GM19397 (cell line): ENCODE data around the gene KIAA0930.
"Not testable (repeated sequence)": the region's sequence is repeated elsewhere in the genome, so short reads cannot be mapped to it uniquely, and the experiment has no call there.

Source experiments
- ATAC-seq: cut with Tn5 transposase; IDR thresholded peaks from one replicate; pipeline ENCODE4 v1.9.1; 2021; ENCODE audit warnings: mild to moderate bottlenecking, moderate library complexity; ENCODE audit not compliant: unreplicated experiment

Gene KIAA0930

DNA sequence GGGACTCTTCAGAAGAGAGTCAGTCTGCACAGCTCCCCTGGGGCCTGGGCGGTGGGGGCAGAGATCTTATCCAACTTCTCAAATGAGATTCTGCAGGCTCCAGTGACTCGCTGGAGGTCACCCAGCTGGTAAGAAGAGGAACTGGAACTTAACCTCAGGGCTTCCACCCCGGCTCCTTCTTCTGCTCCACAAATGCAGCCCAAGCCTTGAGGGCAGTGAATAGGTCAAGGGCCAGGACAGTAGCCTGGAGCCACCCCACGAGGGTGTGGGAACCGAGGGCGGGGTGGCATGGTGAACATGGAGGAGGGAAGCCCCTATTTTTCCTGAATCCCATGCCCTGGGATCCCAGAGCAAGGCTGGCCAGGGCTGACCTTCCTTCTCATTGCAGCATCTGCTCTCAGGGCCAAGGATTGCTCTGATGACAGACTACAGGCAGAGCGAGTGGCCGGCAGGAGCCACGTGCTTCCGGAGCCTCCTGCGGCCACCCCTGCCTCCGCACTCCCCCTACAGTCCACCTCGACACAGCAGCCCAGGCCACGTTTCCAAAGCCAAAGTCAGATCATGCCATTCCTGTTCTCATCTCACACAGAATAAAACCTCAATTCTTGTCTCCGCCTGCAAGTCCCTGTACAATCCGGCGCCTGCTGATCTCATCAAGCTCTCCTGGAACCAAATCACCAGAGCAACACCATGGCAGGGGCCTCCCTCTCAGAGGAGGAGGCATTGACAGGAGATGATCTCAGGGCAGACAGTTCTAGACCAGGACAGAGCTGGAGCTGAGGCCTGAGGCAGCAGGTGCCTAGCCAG is 23.0 kb upstream of the KIAA0930 start:
- peak; percentile 70 for ATAC-seq

DNA sequence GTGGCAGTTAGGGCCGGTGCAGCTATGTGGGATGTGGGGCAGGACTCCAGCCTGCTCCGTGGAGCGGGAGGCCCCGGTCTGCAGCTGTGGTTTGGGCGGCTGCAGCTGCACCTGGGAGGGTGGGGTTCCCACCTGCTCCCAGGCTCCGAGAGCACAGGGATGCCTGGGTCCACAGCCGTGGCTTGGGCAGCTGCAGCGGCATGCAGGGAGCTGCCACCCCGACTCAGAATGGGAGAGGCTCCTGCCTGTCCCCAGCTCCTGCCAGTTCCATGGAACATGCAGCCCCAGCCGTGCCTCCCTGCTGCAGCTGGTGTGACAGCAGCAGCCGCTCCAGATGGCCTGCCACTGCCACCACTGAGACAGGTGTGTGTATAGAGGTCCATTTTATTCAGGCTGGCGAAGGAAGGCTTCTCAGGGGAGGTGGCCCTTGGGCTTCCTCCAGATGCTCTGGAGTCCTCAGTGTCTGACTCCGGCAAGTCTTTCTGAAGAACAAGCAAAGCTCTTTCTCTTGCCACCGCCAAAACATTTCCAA is 22.3 kb upstream of the KIAA0930 start:
- peak; percentile 32 for ATAC-seq

DNA sequence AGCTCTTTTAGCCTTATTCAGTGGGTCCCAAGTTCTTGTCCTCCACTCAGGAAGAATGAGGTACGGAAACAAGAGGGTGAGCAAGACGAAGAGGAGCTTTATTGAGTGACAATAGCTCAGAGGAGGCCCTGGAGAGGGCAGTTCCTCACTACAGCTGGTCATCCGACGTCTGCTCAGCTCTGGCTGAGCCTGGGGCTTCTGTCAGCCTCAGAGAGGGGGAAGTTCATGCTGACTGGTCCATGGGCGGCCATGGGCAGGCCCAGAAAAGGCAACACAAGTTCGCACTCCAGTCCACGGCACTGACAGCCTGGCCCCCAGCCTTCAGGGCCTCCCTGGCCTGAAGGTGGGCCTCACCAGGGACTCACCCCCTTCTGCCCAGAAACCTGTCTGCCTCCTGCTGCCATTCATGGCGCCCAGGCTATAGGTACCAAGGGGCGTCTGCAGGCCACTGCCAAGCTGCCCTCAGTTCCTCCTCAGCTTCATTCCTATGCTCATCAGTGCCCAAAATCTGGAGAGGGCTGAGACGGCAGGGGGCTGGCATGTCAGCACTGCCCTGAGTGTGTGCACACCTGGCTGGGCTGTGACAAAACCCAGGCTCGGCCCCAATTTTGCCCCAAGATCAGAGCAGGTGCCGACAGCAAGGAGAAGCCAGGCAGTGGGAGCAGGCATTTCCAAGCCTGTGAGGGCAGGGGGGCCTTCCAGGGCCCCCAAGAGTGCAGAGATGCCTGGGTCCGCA is 21.7 kb upstream of the KIAA0930 start:
- ATAC-seq = peak; percentile 16

DNA sequence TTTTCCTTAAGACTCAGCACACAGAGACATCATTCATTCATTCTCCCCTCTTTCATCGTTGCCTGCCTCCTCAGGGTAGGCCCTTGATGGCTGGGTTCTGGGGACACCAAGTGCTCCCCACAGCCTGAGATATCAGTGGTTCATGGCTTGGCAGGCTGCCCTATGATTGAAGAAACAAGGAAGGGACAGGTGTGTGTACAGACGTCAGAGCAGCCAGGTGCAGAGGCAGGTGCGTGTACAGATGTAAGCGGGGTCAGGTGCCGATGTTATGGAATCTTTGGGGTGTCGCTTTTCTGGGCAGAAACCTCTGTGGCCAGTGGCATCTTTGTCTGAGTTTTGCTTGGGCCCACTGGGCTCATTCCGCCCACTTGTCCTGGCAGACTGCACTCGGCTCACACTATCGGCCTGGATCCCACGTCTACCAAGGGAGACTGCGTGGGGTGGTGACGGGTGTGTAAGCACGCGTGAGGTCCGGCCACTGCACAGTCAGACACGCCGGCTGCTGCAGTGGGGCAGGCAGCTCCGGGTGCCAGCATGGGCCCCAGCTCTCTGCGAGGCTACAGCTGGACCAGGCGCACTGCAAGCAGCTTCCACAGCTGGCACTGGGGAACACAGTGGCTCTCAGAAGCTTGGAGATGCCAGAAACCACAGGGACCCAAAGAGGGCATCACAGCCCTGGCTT is 20.9 kb upstream of the KIAA0930 start:
- ATAC-seq = no peak

DNA sequence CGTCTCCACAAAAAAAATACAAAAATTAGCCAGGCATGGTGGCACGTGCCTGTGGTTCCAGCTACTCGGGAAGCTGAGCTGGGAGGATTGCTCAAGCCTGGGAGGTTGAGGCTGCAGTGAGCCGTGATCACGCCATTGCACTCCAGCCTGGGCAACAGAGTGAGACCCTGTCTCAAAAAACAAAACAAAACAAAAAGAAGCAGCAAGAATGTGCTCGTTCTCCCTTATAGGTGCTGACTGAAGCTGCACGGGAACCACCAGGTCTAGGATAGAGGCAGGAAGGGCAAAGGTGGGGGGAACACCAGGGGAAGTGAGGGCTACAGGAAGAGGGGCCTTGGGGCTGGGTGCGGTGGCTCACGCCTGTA is 19.7 kb upstream of the KIAA0930 start:
- not testable (repeated sequence) for ATAC-seq

DNA sequence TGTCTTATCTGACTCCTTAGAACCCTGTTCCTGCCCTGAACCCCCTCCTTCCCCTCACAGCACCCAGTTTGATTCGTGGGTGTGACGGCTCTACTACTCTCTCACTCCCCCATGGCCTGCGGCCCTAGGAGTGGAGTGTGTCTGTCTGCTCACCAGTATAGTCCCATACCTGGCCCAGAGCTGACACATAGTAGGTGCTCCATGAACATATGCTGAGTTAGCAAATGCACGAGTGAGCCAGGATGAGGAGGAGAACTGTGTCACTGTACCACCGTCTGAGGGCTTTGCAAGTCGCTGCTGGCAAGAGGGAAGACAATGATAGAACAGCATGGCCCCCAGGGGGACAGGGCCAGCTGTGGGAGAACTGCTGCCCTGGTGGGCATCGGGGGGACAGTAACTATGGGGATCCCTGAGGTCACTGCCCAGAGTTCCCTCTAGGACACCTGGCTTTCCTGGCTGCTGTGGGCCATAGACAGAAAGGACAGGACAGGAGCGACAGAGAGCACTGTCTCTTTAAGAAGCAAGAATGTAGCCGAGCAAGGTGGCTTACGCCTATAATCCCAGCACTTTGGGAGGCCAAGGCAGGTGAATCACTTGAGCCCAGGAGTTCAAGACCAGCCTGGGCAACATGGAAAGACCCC is 19.2 kb upstream of the KIAA0930 start:
- no peak for ATAC-seq

DNA sequence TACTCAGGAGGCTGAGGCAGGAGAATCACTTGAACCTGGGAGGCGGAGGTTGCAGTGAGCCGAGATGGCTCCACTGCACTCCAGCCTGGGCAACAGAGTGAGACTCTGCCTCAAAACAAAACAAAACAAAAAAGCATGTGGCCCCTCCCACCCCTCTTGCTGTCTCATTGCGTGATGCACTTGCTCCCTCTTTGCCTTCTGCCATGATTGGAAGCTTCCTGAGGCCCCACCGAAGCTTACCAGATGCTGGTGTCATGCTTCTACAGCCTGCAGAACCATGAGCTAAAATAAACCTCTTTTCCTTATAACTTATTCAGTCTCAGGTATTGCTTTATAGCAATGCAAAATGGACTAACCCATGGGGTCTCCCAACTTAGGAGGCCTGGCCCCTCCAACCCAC is 17.2 kb upstream of the KIAA0930 start:
- ATAC-seq = not testable (repeated sequence)

DNA sequence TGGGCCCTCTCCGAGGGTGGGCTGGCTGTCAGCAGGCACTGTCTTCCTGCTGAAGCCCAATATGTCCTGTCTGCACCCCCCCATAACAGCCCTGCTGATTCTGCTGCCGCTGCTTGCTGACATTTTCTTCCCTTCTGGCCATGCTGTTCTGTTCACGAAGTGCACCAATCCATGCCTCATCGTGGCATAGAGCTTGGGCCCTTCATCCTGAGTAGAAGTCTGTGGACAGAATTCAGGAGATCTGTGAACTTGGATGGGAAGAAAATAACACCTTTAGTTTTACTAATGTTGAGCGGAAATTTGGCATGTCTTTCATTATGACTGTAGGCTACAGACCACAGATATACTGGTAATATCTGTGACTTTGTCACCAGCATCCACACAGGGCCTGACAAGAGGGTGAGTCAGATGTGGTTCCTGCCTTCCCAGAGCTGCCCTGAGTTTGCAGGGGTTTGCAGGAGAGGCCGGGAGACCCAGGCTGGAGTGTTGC is 14.1 kb upstream of the KIAA0930 start:
- no peak for ATAC-seq

DNA sequence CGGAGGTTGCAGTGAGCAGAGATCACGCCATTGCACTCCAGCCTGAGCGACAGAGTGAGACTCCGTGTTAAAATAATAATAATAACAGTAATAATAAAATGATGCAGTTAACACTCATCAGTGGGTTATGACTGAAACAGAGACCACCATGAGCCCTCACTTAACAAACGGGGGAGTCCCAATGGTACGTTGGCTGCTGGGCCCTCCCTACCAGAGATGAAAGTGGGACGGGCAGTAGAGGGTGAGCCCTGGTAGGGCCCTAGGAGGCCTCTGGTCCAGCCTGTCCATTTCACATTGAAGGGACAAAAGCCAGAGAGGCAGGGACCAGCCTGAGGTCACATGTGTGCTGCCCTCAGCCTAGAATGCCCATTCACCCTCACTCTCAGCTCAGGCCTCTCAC is 13.7 kb upstream of the KIAA0930 start:
- ATAC-seq = no peak

DNA sequence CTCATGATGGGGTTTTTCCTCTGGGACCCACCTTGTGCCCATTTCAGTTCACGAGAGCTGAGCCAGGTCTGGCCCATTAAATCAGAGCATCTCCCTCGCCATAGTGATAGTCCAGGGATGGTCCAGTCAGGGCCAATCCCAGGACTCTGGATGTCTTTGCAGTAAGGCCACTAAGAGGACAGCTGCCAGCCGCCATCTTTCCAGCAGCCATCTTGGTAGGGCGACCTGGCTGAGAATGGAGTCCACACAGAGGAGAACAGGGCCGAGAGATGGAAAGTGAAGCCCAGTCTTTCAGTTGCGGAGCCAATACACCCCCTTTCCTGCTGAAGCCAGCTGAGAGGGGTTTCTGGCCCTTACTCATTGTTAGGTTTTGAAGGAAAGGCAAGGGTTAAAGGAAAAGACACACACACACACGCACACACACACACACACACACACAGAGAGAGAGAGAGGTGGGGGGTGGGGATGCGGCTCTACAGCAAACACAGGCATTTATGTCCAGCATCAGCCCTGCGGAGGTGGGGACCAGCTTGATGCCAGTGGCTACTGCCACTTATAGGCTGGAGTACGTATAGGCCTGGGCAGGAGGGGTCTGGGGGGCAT is 12.4 kb upstream of the KIAA0930 start:
- ATAC-seq = no peak

DNA sequence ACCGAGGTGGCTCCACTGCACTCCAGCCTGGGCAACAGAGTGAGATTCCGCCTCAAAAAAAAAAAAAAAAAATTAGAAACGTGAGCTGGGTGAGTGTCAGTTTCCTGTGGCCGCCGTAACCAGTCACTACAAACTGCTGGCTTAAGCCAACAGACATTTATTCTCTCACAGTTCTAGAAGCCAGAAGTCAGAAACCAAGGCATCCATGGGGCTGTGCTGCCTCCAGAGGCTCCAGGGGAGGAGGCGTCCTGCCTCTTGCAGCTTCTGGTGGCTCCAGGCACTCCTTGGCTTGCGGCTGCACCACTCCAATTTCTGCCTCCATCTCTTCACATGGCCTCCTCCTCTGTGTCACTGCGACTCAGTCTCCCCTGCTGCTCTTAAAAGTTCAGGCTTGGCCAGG is 11.1 kb upstream of the KIAA0930 start:
- no peak for ATAC-seq

DNA sequence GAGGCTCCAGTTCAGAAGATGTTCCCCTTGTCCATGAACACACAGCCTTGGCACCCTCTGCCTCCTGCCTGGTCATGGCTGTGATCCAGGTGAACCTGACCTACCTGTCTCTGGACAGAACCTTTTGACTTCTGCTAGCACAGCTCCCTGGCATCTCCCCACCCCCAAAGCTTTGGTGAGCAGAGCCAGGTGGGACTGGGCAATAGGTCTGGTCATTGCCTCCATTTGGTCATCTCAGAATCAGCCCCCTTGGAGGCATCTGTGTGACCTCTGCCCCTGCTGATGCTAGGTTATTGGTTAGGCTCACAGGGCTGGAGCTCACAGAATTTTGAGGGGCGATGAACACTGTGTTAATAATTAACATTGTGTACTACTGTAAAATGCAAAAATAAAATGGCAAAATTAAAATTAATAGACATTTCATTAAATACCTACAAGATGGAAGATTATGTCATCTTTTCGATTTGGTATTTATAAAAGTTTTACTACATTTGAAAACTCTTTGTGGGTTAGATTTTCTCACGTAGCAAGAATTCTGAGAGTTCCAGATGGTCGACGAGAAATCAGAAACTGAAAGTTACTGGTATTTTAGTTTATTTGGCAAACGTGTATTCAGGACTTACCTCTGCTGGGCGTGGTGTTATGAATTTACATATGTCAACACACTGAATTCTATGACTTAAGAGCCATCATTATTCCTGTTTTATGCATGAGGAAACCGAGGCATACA is 8.3 kb upstream of the KIAA0930 start:
- no peak for ATAC-seq

DNA sequence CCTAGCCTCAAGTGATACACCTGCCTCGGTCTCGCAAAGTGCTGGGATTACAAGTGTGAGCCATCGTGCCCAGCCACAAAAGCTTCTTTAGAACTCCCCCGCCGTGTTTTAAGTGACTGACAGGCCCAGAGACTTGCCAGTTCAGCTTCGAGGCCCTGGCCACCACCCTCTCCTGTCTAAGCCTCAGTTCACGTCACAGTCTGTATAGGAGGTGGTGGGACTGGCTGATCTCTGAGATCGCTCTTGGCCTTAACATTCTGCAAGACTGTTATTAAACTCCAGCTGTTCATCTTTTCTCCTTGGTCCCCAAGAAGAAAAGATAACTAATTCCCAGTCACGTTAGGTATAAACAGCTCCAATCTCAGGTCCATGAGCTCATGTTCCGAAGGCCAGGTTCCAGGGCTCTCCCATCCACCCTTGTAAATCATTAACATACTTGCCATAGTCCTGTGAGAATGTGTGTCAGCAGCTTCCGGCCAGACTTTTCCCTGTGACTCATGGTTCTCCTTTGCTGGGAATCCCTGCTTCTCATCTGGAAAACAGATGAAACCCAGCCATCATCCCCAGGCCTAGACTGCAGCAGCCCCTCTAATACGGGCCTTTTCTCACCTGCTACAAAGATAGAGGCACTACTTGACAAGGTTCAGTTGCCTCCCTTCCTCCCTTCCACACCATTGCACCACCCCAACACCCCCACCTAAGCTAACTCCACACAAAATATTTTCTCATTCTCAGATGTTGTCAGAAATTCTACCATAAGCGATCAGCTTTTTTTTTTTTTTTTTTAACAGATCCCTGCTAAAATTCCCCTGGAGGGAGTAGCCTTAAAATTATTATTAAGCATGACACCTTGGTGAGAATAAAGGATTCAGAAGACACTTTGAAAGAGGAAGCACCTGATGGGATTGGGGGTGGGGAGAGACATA is 5.6 kb upstream of the KIAA0930 start:
- no peak for ATAC-seq

DNA sequence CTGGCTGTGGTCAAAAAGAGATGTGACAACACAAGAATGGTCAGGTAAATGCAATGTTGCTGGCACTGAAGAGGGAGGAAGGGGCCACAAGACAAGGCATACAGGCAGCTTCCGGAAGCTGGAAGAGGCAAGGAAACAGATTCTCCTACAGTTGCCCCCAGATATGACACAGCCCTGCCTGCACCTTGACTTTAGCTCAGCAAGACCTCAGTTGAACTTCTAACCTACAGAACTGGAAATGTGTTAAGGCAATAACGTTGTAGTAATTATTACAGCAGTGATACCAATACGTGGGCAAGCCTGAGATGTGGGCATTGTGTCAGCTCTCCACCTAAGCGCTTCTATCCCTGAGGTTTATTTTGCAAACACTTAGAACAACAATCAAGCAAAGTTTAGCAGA is 4.2 kb upstream of the KIAA0930 start:
- ATAC-seq = no peak

DNA sequence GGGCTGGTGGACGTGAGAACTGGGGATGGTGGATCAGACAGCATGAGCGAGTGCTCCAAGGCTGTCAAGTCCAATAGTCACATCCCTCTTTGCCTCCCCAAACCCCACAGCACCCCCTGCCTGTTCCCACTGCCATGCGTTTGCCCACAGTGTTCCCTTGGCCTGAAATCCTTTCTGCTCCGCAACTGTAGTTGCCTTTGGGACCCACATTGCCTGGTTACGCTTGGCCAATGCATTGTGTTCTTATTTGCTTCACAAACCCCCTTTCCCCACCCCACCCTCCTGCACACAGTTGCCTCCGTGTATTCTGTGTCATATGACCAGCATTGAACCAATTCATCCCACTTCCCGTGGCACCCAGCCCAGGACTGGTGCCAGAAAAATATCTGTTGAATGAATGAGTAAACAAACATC is 2.1 kb upstream of the KIAA0930 start:
- no peak for ATAC-seq

DNA sequence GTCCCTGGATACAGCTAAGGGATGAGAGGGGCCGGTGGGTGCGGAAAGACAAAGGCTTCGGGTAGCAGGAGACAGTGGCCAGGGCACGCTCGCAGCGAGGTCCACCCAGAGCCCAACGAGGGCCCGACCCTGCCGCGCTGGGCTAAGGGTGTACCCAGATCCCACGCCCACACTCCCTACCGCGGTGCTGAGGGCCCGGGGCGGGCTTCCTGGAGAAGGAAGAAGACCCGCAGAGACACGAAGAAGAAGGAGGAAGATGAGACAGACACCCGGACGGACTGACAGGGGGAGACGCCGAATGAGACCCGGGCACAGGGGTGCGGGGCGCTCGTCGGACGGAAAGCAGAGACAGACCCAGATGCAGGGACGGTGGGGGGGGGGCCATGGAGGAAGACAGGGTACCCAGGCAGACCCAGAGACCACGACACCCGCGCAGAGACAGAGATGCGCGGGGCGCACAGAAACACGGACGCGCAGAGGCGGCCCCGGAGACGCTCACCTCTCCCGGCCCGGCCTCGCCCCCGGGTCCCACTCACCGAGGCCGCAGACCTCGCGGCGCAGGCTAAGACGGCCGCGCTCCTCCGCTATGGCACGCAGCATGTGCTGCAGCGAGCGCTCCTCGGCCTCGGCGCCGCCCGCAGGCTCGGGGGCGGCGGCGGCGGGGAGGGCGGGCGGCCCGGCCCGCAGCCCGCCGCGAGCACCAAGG is 437 bp downstream of the KIAA0930 start:
- peak; percentile 19 for ATAC-seq

DNA sequence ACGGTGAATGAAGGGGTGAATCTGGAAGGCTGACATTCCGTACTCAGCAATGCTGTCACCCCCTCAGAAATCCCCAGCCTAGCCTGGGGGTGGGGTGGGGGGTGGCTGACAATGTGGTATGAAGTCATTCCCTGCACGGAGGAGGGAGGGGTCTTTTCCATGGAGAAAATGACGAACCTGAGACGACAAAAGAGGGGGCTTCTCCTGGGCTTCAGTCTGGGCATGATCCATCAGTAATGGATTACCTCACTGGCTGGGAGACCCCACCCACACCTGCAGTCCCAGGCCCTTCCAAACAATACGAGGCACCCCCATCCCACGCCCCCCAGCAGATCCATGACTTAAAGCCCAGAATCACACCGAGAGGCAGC is 1.0 kb downstream of the KIAA0930 start:
- ATAC-seq = no peak

DNA sequence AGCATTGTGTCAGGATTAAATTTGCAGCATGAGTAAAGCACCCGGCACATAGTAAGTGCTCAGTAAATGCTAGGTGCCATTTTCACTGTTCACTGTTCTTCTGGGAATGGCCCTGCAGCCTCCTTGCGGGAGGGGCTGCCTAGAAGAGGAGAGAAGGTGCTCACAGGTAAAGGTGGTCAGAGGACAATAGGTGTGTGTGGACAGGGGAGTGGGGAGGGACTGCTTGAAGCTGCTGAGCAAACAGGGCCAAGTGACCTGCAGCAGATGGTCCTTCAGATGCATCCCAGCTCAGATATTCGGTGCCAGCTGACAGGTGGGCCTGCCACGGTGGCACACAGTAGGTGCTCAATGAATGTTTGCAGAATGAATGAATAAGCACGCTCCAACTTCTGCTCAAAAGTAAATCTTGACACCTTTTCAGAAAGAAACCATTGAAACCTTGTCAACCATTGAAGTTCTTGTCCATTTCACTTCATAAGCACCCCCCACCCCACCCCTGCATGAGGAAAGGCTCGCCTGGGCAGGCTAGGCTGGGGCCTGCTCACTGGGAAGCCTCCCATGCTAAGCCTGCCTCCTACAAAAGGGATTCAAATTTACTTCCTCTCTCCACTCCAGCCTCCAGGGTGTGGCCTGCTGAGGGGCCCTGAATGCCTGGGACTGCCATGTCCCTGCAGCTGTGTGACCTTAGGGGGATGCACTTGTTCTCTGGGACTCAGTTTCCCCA is 1.6 kb downstream of the KIAA0930 start:
- ATAC-seq = no peak
